NB4 (cell line): ENCODE results near the gene EMC8.

Source experiments
- DNase-seq: peaks from one replicate; pipeline ENCODE4 v3.0.0; 2010; ENCODE audit warnings: low read depth
- H3K4me3 ChIP-seq: one replicate; pipeline ENCODE4 v1.5.1; 2011; ENCODE audit warnings: mild to moderate bottlenecking, low read depth, low read length, moderate library complexity
- CTCF ChIP-seq: IDR thresholded peaks from one replicate; pipeline ENCODE4 v1.5.1; 2012; ENCODE audit warnings: low read depth, low read length
- MAX ChIP-seq: IDR thresholded peaks from 2 replicates; pipeline ENCODE4 v1.6.1; 2011; ENCODE audit warnings: low read depth, low read length
- MYC ChIP-seq: IDR thresholded peaks from 2 replicates; pipeline ENCODE4 v1.6.1; 2011; ENCODE audit warnings: low read depth, low read length
- POLR2A ChIP-seq: IDR thresholded peaks from 2 replicates; pipeline ENCODE4 v1.6.1; 2011; ENCODE audit warnings: mild to moderate bottlenecking; ENCODE audit not compliant: insufficient read length; ENCODE audit errors: extremely low read depth

EMC8 gene

DNA sequence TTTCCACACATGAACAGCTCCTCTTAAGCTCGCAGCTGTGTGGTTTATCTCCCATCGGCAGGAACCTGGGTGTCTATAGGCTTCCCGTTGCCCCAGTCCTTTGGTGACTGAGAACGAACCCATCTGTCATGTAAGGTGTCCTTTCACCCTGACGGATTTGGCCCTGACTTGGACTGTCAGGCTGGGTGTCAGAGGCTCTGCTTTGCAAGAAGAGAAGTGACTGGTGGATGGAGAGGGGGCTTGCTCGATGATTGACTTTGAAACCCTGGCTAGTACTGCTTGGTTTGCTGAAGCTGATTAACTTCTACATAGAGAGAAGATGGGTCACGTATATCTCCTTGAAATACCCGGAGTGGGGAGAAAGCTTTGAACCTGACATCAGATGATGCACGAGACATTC lies 43.1 kb upstream of the EMC8 start:
- no peak for DNase-seq
- TF ChIP-seq CTCF (no peak), MYC (no peak)
- no peak overlapping the region for H3K4me3 ChIP-seq

DNA sequence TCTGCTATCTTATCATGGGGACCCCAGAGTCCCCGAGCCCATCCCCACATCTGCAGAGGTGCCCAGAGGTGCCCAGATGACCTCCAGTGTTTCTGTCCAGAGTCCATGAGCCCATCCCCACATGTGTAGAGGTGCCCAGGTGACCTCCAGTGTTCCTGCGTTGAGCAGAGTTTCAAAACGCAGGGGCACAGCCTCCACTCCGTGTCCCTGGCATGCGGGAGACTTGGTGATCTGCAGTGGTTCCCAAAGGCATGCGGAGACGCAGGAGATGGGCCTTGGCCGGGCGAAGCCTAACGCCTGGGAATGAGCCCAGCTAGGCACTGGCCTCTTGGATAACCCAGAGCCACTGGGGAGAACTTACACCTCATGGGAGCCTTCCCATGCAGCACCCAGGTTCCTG lies 41.5 kb upstream of the EMC8 start:
- no peak overlapping the region for H3K4me3 ChIP-seq
- no peak for DNase-seq
- TF ChIP-seq POLR2A (no peak), CTCF (no peak), MYC (no peak), MAX (no peak)

- no peak for DNase-seq
- no peak overlapping the region for H3K4me3 ChIP-seq
- TF ChIP-seq MYC: no peak
- no peak for TF ChIP-seq CTCF
- no peak for TF ChIP-seq POLR2A
- no peak for TF ChIP-seq MAX
These were observed 41.1 kb upstream of the EMC8 start for GRCh38 chr16:85840395-85840794.

DNA sequence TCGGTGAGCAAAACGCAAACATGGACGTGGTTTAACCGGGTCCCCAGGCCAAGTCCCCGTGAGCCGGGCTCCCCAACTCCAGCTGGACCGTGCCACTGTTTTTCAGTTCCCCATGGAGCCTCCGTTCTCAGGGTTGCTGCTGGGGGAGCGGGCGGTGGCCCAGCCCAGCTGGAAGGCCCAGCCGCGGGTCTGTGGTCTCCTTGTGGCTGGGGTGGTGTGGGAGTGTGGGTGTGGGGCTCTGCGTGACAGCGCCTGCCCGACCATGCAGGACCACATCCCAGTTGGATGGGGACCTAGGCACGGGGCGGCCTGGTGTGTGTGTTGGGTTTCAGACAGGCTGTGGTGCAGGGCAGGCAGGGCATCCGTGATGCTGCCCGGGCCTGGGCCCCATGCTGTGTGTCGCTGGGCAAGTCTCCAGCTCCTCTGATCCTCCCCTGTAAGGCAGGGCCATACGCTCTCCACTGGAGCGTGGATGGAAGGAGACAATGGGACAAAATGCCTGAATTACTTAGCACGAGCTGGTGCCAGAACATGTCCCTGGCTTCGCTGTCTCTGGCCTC lies 40.4 kb upstream of the EMC8 start:
- DNase-seq: peak; percentile 72
- TF ChIP-seq MYC (no peak), CTCF (no peak), POLR2A (no peak), MAX (no peak)
- H3K4me3 ChIP-seq: no peak overlapping the region

GRCh38 chr16:85838876-85839585 lies 39.7 kb upstream of the EMC8 start:
- no peak overlapping the region for H3K4me3 ChIP-seq
- DNase-seq: no peak
- TF ChIP-seq CTCF: no peak
- TF ChIP-seq MAX: no peak
- no peak for TF ChIP-seq POLR2A
- no peak for TF ChIP-seq MYC
